Vagina (tissue), 2 donors: ENCODE measurements around the gene PBX2.

Experiments
- CTCF ChIP-seq, 3 experiments: fragments of 450-650 bp in 2 of 3; fragments of 200-600 bp in 1 of 3; sonication (generic) in 1 of 3; IDR thresholded peaks; one replicate each; pipeline ENCODE4 v1.5.1; 2017 to 2019; ENCODE audit warnings: antibody characterized with exemption in 3 of 3, mild to moderate bottlenecking in 2 of 3, moderate library complexity in 2 of 3
- POLR2AphosphoS5 ChIP-seq, 2 donors: sonication (generic); formaldehyde crosslinking; IDR thresholded peaks; one replicate each; pipeline ENCODE4 v1.9.0; 2017; ENCODE audit warnings: antibody characterized with exemption in 2 of 2, mild to moderate bottlenecking in 2 of 2, low read depth in 1 of 2; ENCODE audit not compliant: insufficient read depth in 1 of 2

GRCh38 chr6:32152769-32153563 lies 37.0 kb downstream of the PBX2 start:
- TF ChIP-seq CTCF (IDR thresholded peaks at IDR 0.05): no peak
- no peak for TF ChIP-seq POLR2AphosphoS5 (IDR thresholded peaks at IDR 0.05; ENCODE audit: insufficient read depth in 1 of 2, low read depth in 1 of 2)
